GM18858 (cell line): Measurements from ENCODE around the gene POLR2E.

Source experiments
- ATAC-seq: cut with Tn5 transposase; IDR thresholded peaks from one replicate; pipeline ENCODE4 v1.9.1; 2021; ENCODE audit not compliant: unreplicated experiment

Gene POLR2E

GRCh38 chr19:1051791-1052190, 43.4 kb downstream of the POLR2E start:
- ATAC-seq, result no peak

- ATAC-seq, result no peak
Measured at GRCh38 chr19:1050989-1051788, 44.0 kb downstream of the POLR2E start.

GRCh38 chr19:1049800-1050199, 45.4 kb downstream of the POLR2E start:
- ATAC-seq, result no peak

- ATAC-seq, result no peak
Measured at GRCh38 chr19:1049106-1049505, 46.1 kb downstream of the POLR2E start.

GRCh38 chr19:1047696-1048147, 47.5 kb downstream of the POLR2E start:
- no peak for ATAC-seq

- ATAC-seq, result no peak
Measured at GRCh38 chr19:1046836-1047695, 48.1 kb downstream of the POLR2E start.

GRCh38 chr19:1046117-1046626, 49.0 kb downstream of the POLR2E start:
- ATAC-seq, result no peak

- no peak for ATAC-seq
Measured at GRCh38 chr19:1045247-1045603, 50.0 kb downstream of the POLR2E start.

GRCh38 chr19:1042689-1043511, 52.3 kb downstream of the POLR2E start:
- ATAC-seq, result no peak

GRCh38 chr19:1041835-1042685, 53.1 kb downstream of the POLR2E start:
- ATAC-seq, result no peak

GRCh38 chr19:1041272-1041834, 53.8 kb downstream of the POLR2E start:
- no peak for ATAC-seq

- peak; percentile 28 for ATAC-seq
Measured at GRCh38 chr19:1040476-1041271, 54.5 kb downstream of the POLR2E start.

GRCh38 chr19:1039646-1040475, 55.3 kb downstream of the POLR2E start, which contains the start of gene ABCA7:
Gene ABCA7, plus strand, starts transcription at chr19:1040107. Its CDS starts 1,255 bp downstream, at chr19:1041362.
- peak; percentile 65 for ATAC-seq

GRCh38 chr19:1038978-1039645, 56.1 kb downstream of the POLR2E start:
- no peak for ATAC-seq

- no peak for ATAC-seq
Measured at GRCh38 chr19:1037621-1038064, 57.5 kb downstream of the POLR2E start.
